ENCODE results near the gene LEMD2. TPM values are rescaled to one million over a fixed set of nuclear protein-coding genes. Genes with fewer than 3 reads are reported as not detected.

LEMD2 gene
- total and polyA plus RNA-seq, 2 donors (not counting 1 experiment from before 2014, with no cell fraction given) = 25.7 to 61.9 TPM

- Histone ChIP-seq H3K9me3 (ENCODE audit: control insufficient read depth, insufficient read depth, low read depth, low read length) (no peaks in the 10 kb centered on the region), H3K79me2 (ENCODE audit: control insufficient read depth, insufficient read depth, low read length) (no peaks in the 10 kb centered on the region), H3K27ac (ENCODE audit: insufficient read depth, low read length) (no peak overlapping the region), H3K4me1 (ENCODE audit: control insufficient read depth, extremely low read depth, insufficient read depth, low read length) (peaks cover 3% of the 10 kb centered on the region), H4K20me1 (ENCODE audit: control insufficient read depth, extremely low read depth, insufficient read depth, low read length) (no peaks in the 10 kb centered on the region), H3K27me3 (ENCODE audit: control insufficient read depth, insufficient read depth, low read length) (peaks cover 4% of the 10 kb centered on the region), H3K9ac (ENCODE audit: insufficient read depth, low read length) (no peak overlapping the region), H3K4me3 (replicated peaks in 1 of 4; ENCODE audit: control extremely low read depth in 1 of 4, insufficient read depth in 1 of 4, low read depth in 3 of 4, low read length in 4 of 4) (no peak overlapping the region), H3K4me2 (ENCODE audit: extremely low read depth, insufficient read depth, low read length) (no peak overlapping the region), H3K36me3 (ENCODE audit: control insufficient read depth, insufficient read depth, low read length) (no peaks in the 10 kb centered on the region), H2AFZ (ENCODE audit: low read length) (no peak overlapping the region)
- TF ChIP-seq CTCF (conservative IDR thresholded peaks at IDR 0.05 in 1 of 2, IDR thresholded peaks at IDR 0.05 in 1 of 2; ENCODE audit: low read depth in 1 of 2, low read length in 2 of 2) (no peak), EZH2 (IDR thresholded peaks at IDR 0.05; ENCODE audit: low read length, missing control alignments) (no peak)
- DNase-seq (ENCODE audit: low read depth in 2 of 2) = no peak
Observed at GRCh38 chr6:33732385-33732784, 56.5 kb downstream of the LEMD2 start.

- Histone ChIP-seq H2AFZ (ENCODE audit: low read length) (no peak overlapping the region), H3K9me3 (ENCODE audit: control insufficient read depth, insufficient read depth, low read depth, low read length) (no peaks in the 10 kb centered on the region), H3K27me3 (ENCODE audit: control insufficient read depth, insufficient read depth, low read length) (peaks cover 4% of the 10 kb centered on the region), H3K9ac (ENCODE audit: insufficient read depth, low read length) (no peak overlapping the region), H3K79me2 (ENCODE audit: control insufficient read depth, insufficient read depth, low read length) (no peaks in the 10 kb centered on the region), H4K20me1 (ENCODE audit: control insufficient read depth, extremely low read depth, insufficient read depth, low read length) (no peaks in the 10 kb centered on the region), H3K4me1 (ENCODE audit: control insufficient read depth, extremely low read depth, insufficient read depth, low read length) (peaks cover 3% of the 10 kb centered on the region), H3K4me2 (ENCODE audit: extremely low read depth, insufficient read depth, low read length) (no peak overlapping the region), H3K4me3 (replicated peaks in 1 of 4; ENCODE audit: control extremely low read depth in 1 of 4, insufficient read depth in 1 of 4, low read depth in 3 of 4, low read length in 4 of 4) (no peak overlapping the region), H3K36me3 (ENCODE audit: control insufficient read depth, insufficient read depth, low read length) (no peaks in the 10 kb centered on the region), H3K27ac (ENCODE audit: insufficient read depth, low read length) (no peak overlapping the region)
- no peak for DNase-seq (ENCODE audit: low read depth in 2 of 2)
- TF ChIP-seq EZH2 (IDR thresholded peaks at IDR 0.05; ENCODE audit: low read length, missing control alignments) = no peak
- TF ChIP-seq CTCF (conservative IDR thresholded peaks at IDR 0.05 in 1 of 2, IDR thresholded peaks at IDR 0.05 in 1 of 2; ENCODE audit: low read depth in 1 of 2, low read length in 2 of 2) = no peak
Observed at GRCh38 chr6:33731751-33732282, 57.1 kb downstream of the LEMD2 start.

DNA sequence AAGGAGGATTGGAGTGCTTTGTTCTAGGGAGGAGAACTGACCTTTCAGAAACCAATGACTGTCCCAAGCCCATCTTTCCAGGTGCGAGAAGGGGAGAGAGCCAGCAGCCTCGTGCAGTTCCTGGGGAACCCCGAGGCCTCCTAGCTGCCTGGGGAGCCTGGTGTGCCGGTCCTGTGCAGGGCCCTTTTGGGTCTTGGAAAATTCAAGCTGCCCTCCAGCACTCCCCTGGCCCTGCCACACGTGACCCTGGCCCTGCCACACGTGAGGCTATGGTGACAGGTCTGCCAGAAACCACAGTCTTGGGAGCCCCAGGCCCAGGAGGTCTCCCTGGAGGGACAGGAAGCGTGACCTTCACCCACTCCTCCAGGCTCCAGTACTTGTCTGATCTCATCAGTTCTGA lies 57.9 kb downstream of the LEMD2 start:
- no peaks in the 10 kb centered on the region for H4K20me1 ChIP-seq (ENCODE audit: control insufficient read depth, extremely low read depth, insufficient read depth, low read length)
- no peak overlapping the region for H3K4me3 ChIP-seq (replicated peaks in 1 of 4; ENCODE audit: control extremely low read depth in 1 of 4, insufficient read depth in 1 of 4, low read depth in 3 of 4, low read length in 4 of 4)
- H2AFZ ChIP-seq (ENCODE audit: low read length) = no peak overlapping the region
- DNase-seq (ENCODE audit: low read depth in 2 of 2) = no peak
- H3K4me2 ChIP-seq (ENCODE audit: extremely low read depth, insufficient read depth, low read length) = no peak overlapping the region
- H3K79me2 ChIP-seq (ENCODE audit: control insufficient read depth, insufficient read depth, low read length) = no peaks in the 10 kb centered on the region
- H3K27me3 ChIP-seq (ENCODE audit: control insufficient read depth, insufficient read depth, low read length) = peaks cover 4% of the 10 kb centered on the region
- no peak overlapping the region for H3K27ac ChIP-seq (ENCODE audit: insufficient read depth, low read length)
- no peaks in the 10 kb centered on the region for H3K9me3 ChIP-seq (ENCODE audit: control insufficient read depth, insufficient read depth, low read depth, low read length)
- peaks cover 3% of the 10 kb centered on the region for H3K4me1 ChIP-seq (ENCODE audit: control insufficient read depth, extremely low read depth, insufficient read depth, low read length)
- H3K9ac ChIP-seq (ENCODE audit: insufficient read depth, low read length) = no peak overlapping the region
- H3K36me3 ChIP-seq (ENCODE audit: control insufficient read depth, insufficient read depth, low read length) = no peaks in the 10 kb centered on the region
- TF ChIP-seq CTCF (conservative IDR thresholded peaks at IDR 0.05 in 1 of 2, IDR thresholded peaks at IDR 0.05 in 1 of 2; ENCODE audit: low read depth in 1 of 2, low read length in 2 of 2) (no peak), EZH2 (IDR thresholded peaks at IDR 0.05; ENCODE audit: low read length, missing control alignments) (no peak)
